GM18507 (cell line): ENCODE results near the gene RNF125.
"Not testable (repeated sequence)": the region's sequence is repeated elsewhere in the genome, so short reads cannot be mapped to it uniquely, and the experiment has no call there.

ENCODE experiments used
- DNase-seq: peaks from one replicate; pipeline ENCODE4 v3.0.0; 2011; ENCODE audit warnings: low read depth; ENCODE audit not compliant: insufficient read length; ENCODE audit errors: extremely low spot score
- FAIRE-seq: peaks from 2 replicates; lab custom pipeline; 2011; peaks lifted over from hg19 to GRCh38; lab: Jason Lieb, UNC

The RNF125 gene

GRCh38 chr18:32019949-32020625 lies 1.5 kb downstream of the RNF125 start:
- not testable (repeated sequence) for DNase-seq, FAIRE-seq

GRCh38 chr18:32021756-32022564 lies 3.3 kb downstream of the RNF125 start:
- no peak for DNase-seq
- no peak for FAIRE-seq

GRCh38 chr18:32025744-32026143 lies 7.1 kb downstream of the RNF125 start:
- FAIRE-seq: no peak

GRCh38 chr18:32026491-32027086 lies 8.0 kb downstream of the RNF125 start:
- DNase-seq (no peak), FAIRE-seq (no peak)

More at GRCh38 chr18:32025744-32026143, 7.1 kb downstream of the RNF125 start:
- DNase-seq: no peak

- FAIRE-seq (no peak), DNase-seq (no peak)
Measured at GRCh38 chr18:32029558-32029957, 10.9 kb downstream of the RNF125 start.

- FAIRE-seq (no peak), DNase-seq (no peak)
Measured at GRCh38 chr18:32032609-32033008, 14.0 kb downstream of the RNF125 start.

GRCh38 chr18:32036506-32037180 lies 18.0 kb downstream of the RNF125 start:
- no peak for DNase-seq
- FAIRE-seq: no peak

GRCh38 chr18:32037616-32038015 lies 19.0 kb downstream of the RNF125 start:
- FAIRE-seq (no peak), DNase-seq (no peak)

- FAIRE-seq: peak; percentile 59
- DNase-seq: no peak
Measured at GRCh38 chr18:32040936-32041335, 22.3 kb downstream of the RNF125 start.

- FAIRE-seq (no peak), DNase-seq (no peak)
Measured at GRCh38 chr18:32042337-32042736, 23.7 kb downstream of the RNF125 start.

GRCh38 chr18:32048507-32049091 lies 30.0 kb downstream of the RNF125 start:
- FAIRE-seq: peak; percentile 80

GRCh38 chr18:32049393-32050171 lies 31.0 kb downstream of the RNF125 start:
- FAIRE-seq (peak; percentile 51), DNase-seq (no peak)

More at GRCh38 chr18:32048507-32049091, 30.0 kb downstream of the RNF125 start:
- DNase-seq: no peak

- no peak for FAIRE-seq
- no peak for DNase-seq
Measured at GRCh38 chr18:32056613-32057358, 38.2 kb downstream of the RNF125 start.

- DNase-seq: no peak
- FAIRE-seq: no peak
Measured at GRCh38 chr18:32057624-32058165, 39.1 kb downstream of the RNF125 start.

- DNase-seq: no peak
- FAIRE-seq: no peak
Measured at GRCh38 chr18:32060026-32060425, 41.4 kb downstream of the RNF125 start.

- no peak for DNase-seq
- FAIRE-seq: no peak
Measured at GRCh38 chr18:32067375-32068167, 48.9 kb downstream of the RNF125 start.

GRCh38 chr18:32072321-32072720 lies 53.7 kb downstream of the RNF125 start:
- no peak for DNase-seq
- FAIRE-seq: peak; percentile 18
